ELR (cell line): ENCODE results near the gene PCNT.
"Not testable (repeated sequence)": the region's sequence is repeated elsewhere in the genome, so short reads cannot be mapped to it uniquely, and the experiment has no call there.

ENCODE experiments used
- DNase-seq: peaks from one replicate; pipeline ENCODE4 v3.0.0-alpha.2; 2015; ENCODE audit warnings: low read depth

Gene PCNT

GRCh38 chr21:46454634-46455390 lies 130.9 kb downstream of the PCNT start:
- DNase-seq, result no peak

GRCh38 chr21:46455575-46456385 lies 131.8 kb downstream of the PCNT start:
- peak; percentile 71 for DNase-seq

- no peak for DNase-seq
Observed at GRCh38 chr21:46456750-46457149, 132.8 kb downstream of the PCNT start.

GRCh38 chr21:46457801-46458314 lies 133.9 kb downstream of the PCNT start:
- peak; percentile 66 for DNase-seq

- peak; percentile 96 for DNase-seq
Observed at GRCh38 chr21:46458315-46459023, 134.5 kb downstream of the PCNT start, which contains the start of gene DIP2A. Gene DIP2A, plus strand, starts transcription at chr21:46458891. Its CDS starts 241 bp downstream, at chr21:46459132.

GRCh38 chr21:46459024-46459355 lies 135.0 kb downstream of the PCNT start:
- no peak for DNase-seq

GRCh38 chr21:46459356-46460112 lies 135.6 kb downstream of the PCNT start:
- DNase-seq, result peak; percentile 62

GRCh38 chr21:46461909-46462308 lies 138.0 kb downstream of the PCNT start:
- DNase-seq, result no peak

- not testable (repeated sequence) for DNase-seq
Observed at GRCh38 chr21:46465153-46465552, 141.2 kb downstream of the PCNT start.

GRCh38 chr21:46465651-46466050 lies 141.7 kb downstream of the PCNT start:
- DNase-seq, result no peak

- DNase-seq, result no peak
Observed at GRCh38 chr21:46468108-46468774, 144.3 kb downstream of the PCNT start.

GRCh38 chr21:46469275-46469674 lies 145.3 kb downstream of the PCNT start:
- DNase-seq, result no peak

GRCh38 chr21:46471514-46471913 lies 147.6 kb downstream of the PCNT start:
- DNase-seq, result no peak

- no peak for DNase-seq
Observed at GRCh38 chr21:46472246-46472645, 148.3 kb downstream of the PCNT start.

- DNase-seq, result peak; percentile 15
Observed at GRCh38 chr21:46474382-46474781, 150.4 kb downstream of the PCNT start.

GRCh38 chr21:46475296-46475695 lies 151.3 kb downstream of the PCNT start:
- no peak for DNase-seq

GRCh38 chr21:46477765-46478164 lies 153.8 kb downstream of the PCNT start:
- DNase-seq, result peak; percentile 30

- no peak for DNase-seq
Observed at GRCh38 chr21:46478910-46479309, 155.0 kb downstream of the PCNT start.

GRCh38 chr21:46480466-46480865 lies 156.5 kb downstream of the PCNT start:
- DNase-seq, result no peak

- no peak for DNase-seq
Observed at GRCh38 chr21:46482225-46482845, 158.4 kb downstream of the PCNT start.

- no peak for DNase-seq
Observed at GRCh38 chr21:46482846-46483231, 158.9 kb downstream of the PCNT start.
